ENCODE results near the gene TTC13. TPM values are rescaled to one million over a fixed set of nuclear protein-coding genes. Genes with fewer than 3 reads are reported as not detected.
A peak's percentile ranks its signal among the peaks of the same experiment; 100 is the strongest.

Gene TTC13
- total RNA-seq, 1 donor from 2014 or later: 20.9 TPM

GRCh38 chr1:230861489-230861888 lies 117.2 kb downstream of the TTC13 start:
- Mint-ChIP-seq H3K27ac (ENCODE audit: unreplicated experiment) (no peak overlapping the region), H3K9me3 (peaks cover 5% of the 10 kb centered on the region), H3K27me3 (ENCODE audit: low read depth) (no peaks in the 10 kb centered on the region), H3K4me1 (peaks cover 87% of the 10 kb centered on the region), H3K36me3 (ENCODE audit: low read depth) (peaks cover 11% of the 10 kb centered on the region), H3K4me3 (no peak overlapping the region)
- DNase-seq (ENCODE audit: low read depth, low spot score): no peak
- peak; percentile 24 for TF ChIP-seq CTCF (conservative IDR thresholded peaks at IDR 0.05)

- peaks cover 87% of the 10 kb centered on the region for H3K4me1 Mint-ChIP-seq
- H3K27ac Mint-ChIP-seq (ENCODE audit: unreplicated experiment): no peak overlapping the region
- H3K9me3 Mint-ChIP-seq: peaks cover 5% of the 10 kb centered on the region
- no peak for DNase-seq (ENCODE audit: low read depth, low spot score)
- H3K27me3 Mint-ChIP-seq (ENCODE audit: low read depth): no peaks in the 10 kb centered on the region
- H3K36me3 Mint-ChIP-seq (ENCODE audit: low read depth): peaks cover 12% of the 10 kb centered on the region
- no peak for TF ChIP-seq CTCF (conservative IDR thresholded peaks at IDR 0.05)
- peak overlapping the region; percentile 16 for H3K4me3 Mint-ChIP-seq
Observed at GRCh38 chr1:230860617-230861384, 117.9 kb downstream of the TTC13 start.

GRCh38 chr1:230858918-230859729 lies 119.5 kb downstream of the TTC13 start:
- Mint-ChIP-seq H3K4me3 (peak overlapping the region; percentile 78), H3K4me1 (peaks cover 84% of the 10 kb centered on the region), H3K36me3 (ENCODE audit: low read depth) (peaks cover 26% of the 10 kb centered on the region), H3K9me3 (peaks cover 5% of the 10 kb centered on the region), H3K27ac (ENCODE audit: unreplicated experiment) (peak overlapping the region; percentile 93), H3K27me3 (ENCODE audit: low read depth) (no peaks in the 10 kb centered on the region)
- DNase-seq (ENCODE audit: low read depth, low spot score): peak; percentile 41
- no peak for TF ChIP-seq CTCF (conservative IDR thresholded peaks at IDR 0.05)

GRCh38 chr1:230858236-230858820 lies 120.3 kb downstream of the TTC13 start:
- H3K4me3 Mint-ChIP-seq: peak overlapping the region; percentile 78
- H3K36me3 Mint-ChIP-seq (ENCODE audit: low read depth): peaks cover 34% of the 10 kb centered on the region
- peaks cover 80% of the 10 kb centered on the region for H3K4me1 Mint-ChIP-seq

More at GRCh38 chr1:230858236-230858820, 120.3 kb downstream of the TTC13 start:
- Mint-ChIP-seq H3K27me3 (ENCODE audit: low read depth) (no peaks in the 10 kb centered on the region), H3K9me3 (peaks cover 5% of the 10 kb centered on the region), H3K27ac (ENCODE audit: unreplicated experiment) (peak overlapping the region; percentile 93)
- no peak for TF ChIP-seq CTCF (conservative IDR thresholded peaks at IDR 0.05)
- DNase-seq (ENCODE audit: low read depth, low spot score): no peak
